ENCODE results near the gene CAPRIN1. TPM values are rescaled to one million over a fixed set of nuclear protein-coding genes. Genes with fewer than 3 reads are reported as not detected.

Gene CAPRIN1
- total and polyA plus RNA-seq, 2 of the 8 experiments (the other 6 are each of a cell fraction or from before 2014, with no cell fraction given): 221 to 317 TPM

GRCh38 chr11:34143048-34143447, 91.5 kb downstream of the CAPRIN1 start:
- 83% methylated on average over 2 of the region's 2 CpGs; no CpG with 5 or more reads in 1 of the 2 experiments for WGBS, 2 experiments (ENCODE audit: extremely low coverage in 1 of 2, insufficient coverage in 1 of 2, insufficient read length in 1 of 2, insufficient replicate concordance in 2 of 2, low coverage in 1 of 2, low lambda C conversion rate in 2 of 2, missing lambda C conversion rate in 1 of 2)
- no peak for FAIRE-seq
- peaks cover 45 to 87% (median 65%) of the 10 kb centered on the region in 4 experiments for H3K36me3 ChIP-seq (ENCODE audit: control insufficient read depth in 2 of 4, insufficient read depth in 4 of 4, low read length in 3 of 4)
- TF ChIP-seq MAFK (IDR thresholded peaks at IDR 0.05; ENCODE audit: low read depth, low read length) (no peak), EP300 (IDR thresholded peaks at IDR 0.05; ENCODE audit: borderline replicate concordance in 1 of 2, low read depth in 2 of 2, low read length in 2 of 2) (no peak), SIX5 (IDR thresholded peaks at IDR 0.05; ENCODE audit: low read depth, low read length) (no peak), TBP (IDR thresholded peaks at IDR 0.05; ENCODE audit: low read depth, low read length) (no peak), SP1 (IDR thresholded peaks at IDR 0.05; ENCODE audit: low read depth, low read length) (no peak), CREB1 (IDR thresholded peaks at IDR 0.05) (no peak), FOSL1 (IDR thresholded peaks at IDR 0.05; ENCODE audit: insufficient read depth, low read depth, low read length) (no peak), BRCA1 (IDR thresholded peaks at IDR 0.05; ENCODE audit: low read depth, low read length) (no peak), EGR1 (IDR thresholded peaks at IDR 0.05; ENCODE audit: borderline replicate concordance, low read depth, low read length) (no peak), CHD2 (IDR thresholded peaks at IDR 0.05; ENCODE audit: low read length) (no peak), KDM4A (IDR thresholded peaks at IDR 0.05; ENCODE audit: low read depth, low read length, severe bottlenecking) (no peak), SP4 (IDR thresholded peaks at IDR 0.05; ENCODE audit: low read length) (no peak), TCF12 (IDR thresholded peaks at IDR 0.05; ENCODE audit: low read depth, low read length) (no peak), TAF7 (optimal IDR thresholded peaks at IDR 0.05; ENCODE audit: borderline replicate concordance, low read depth, low read length) (no peak), RFX5 (IDR thresholded peaks at IDR 0.05; ENCODE audit: borderline replicate concordance, low read depth, low read length) (no peak)

More at GRCh38 chr11:34143048-34143447, 91.5 kb downstream of the CAPRIN1 start:
- Histone ChIP-seq H4K91ac (replicated peaks; ENCODE audit: insufficient read length, low read length) (no peak overlapping the region), H3K4ac (replicated peaks; ENCODE audit: insufficient read length, low read depth, low read length) (no peak overlapping the region), H4K20me1 (replicated peaks in 1 of 2; ENCODE audit: control insufficient read depth in 1 of 2, insufficient read depth in 2 of 2, low read length in 2 of 2) (peaks cover 0 to 7% of the 10 kb centered on the region in 2 experiments), H3K79me1 (ENCODE audit: low read depth, low read length) (no peaks in the 10 kb centered on the region), H3K4me1 (replicated peaks in 1 of 4; ENCODE audit: control insufficient read depth in 3 of 4, insufficient read depth in 4 of 4, low read length in 3 of 4) (no peaks in the 10 kb centered on the region), H3K18ac (ENCODE audit: extremely low read depth, low read length) (no peak overlapping the region), H2BK15ac (ENCODE audit: low read length) (no peak overlapping the region), H2BK5ac (ENCODE audit: low read depth, low read length) (no peak overlapping the region), H3K56ac (replicated peaks; ENCODE audit: insufficient read length, low read depth, low read length) (no peak overlapping the region), H2AFZ (ENCODE audit: low read length) (no peak overlapping the region), H3K14ac (ENCODE audit: insufficient read length) (no peak overlapping the region), H2AK5ac (ENCODE audit: low read depth, low read length) (no peak overlapping the region), H3K9ac (replicated peaks in 1 of 4; ENCODE audit: extremely low read depth in 1 of 4, low read depth in 3 of 4, low read length in 3 of 4) (no peak overlapping the region), H3K23ac (ENCODE audit: insufficient read length) (no peak overlapping the region), H3K4me3 (ENCODE audit: extremely low read depth in 1 of 4, insufficient read depth in 2 of 4, low read depth in 3 of 4, low read length in 4 of 4) (no peak overlapping the region), H4K8ac (ENCODE audit: extremely low read depth, insufficient read depth, low read length) (no peak overlapping the region), H3K9me3 (ENCODE audit: insufficient read depth in 2 of 2, low read depth in 1 of 2, low read length in 1 of 2) (no peaks in the 10 kb centered on the region), H2BK12ac (ENCODE audit: low read depth, low read length) (no peak overlapping the region), H3K27me3 (replicated peaks in 1 of 4; ENCODE audit: control insufficient read depth in 3 of 4, extremely low read depth in 1 of 4, insufficient read depth in 3 of 4, low read length in 3 of 4) (no peaks in the 10 kb centered on the region), H4K5ac (ENCODE audit: insufficient read length, low read depth, low read length) (no peak overlapping the region), H3K4me2 (ENCODE audit: insufficient read depth in 1 of 2, low read depth in 2 of 2, low read length in 2 of 2) (no peak overlapping the region), H3K27ac (ENCODE audit: low read depth, low read length) (no peak overlapping the region), H2BK20ac (ENCODE audit: low read length) (no peak overlapping the region), H3K23me2 (ENCODE audit: low read depth, low read length) (no peaks in the 10 kb centered on the region; the same call in 1 of the 2 replicates), H3K79me2 (ENCODE audit: control insufficient read depth in 1 of 2, insufficient read depth in 2 of 2, low read length in 2 of 2) (no peaks in the 10 kb centered on the region), H2BK120ac (replicated peaks; ENCODE audit: low read depth, low read length) (no peak overlapping the region)
- POLR2A ChIA-PET (ENCODE audit: partially characterized antibody): interaction anchor here (0.7 to 4.5 kb wide), 5 partner anchors 10 to 76 kb away, joined by 3 to 23 read pairs (median 4); partner anchors contain the start of gene NAT10
- CTCF ChIA-PET (ENCODE audit: partially characterized antibody): interaction anchor here (0.7 to 1.3 kb wide), 2 partner anchors 17 to 114 kb away, joined by 3 read pairs; no protein-coding TSS in a partner anchor
- no peak for DNase-seq (ENCODE audit: low read depth in 1 of 2, low spot score in 2 of 2)
